ENCODE measurements around the gene FICD.

- no peak for TF ChIP-seq POLR2A (IDR thresholded peaks at IDR 0.05)
- no peak for TF ChIP-seq CTCF (IDR thresholded peaks at IDR 0.05)
- no peak for TF ChIP-seq POLR2AphosphoS5 (IDR thresholded peaks at IDR 0.05)
- no peak for TF ChIP-seq EP300 (IDR thresholded peaks at IDR 0.05)
These were observed 4.2 kb upstream of the FICD start for GRCh38 chr12:108510836-108511235.
